HPDE6-E6E7 (cell line): ENCODE measurements around the gene CENPX.
"Not testable (repeated sequence)": the region's sequence is repeated elsewhere in the genome, so short reads cannot be mapped to it uniquely, and the experiment has no call there.

Experiments
- DNase-seq: peaks from one replicate; pipeline ENCODE4 v3.0.0; 2011; ENCODE audit warnings: missing footprints; ENCODE audit errors: extremely low spot score

Gene CENPX

DNA sequence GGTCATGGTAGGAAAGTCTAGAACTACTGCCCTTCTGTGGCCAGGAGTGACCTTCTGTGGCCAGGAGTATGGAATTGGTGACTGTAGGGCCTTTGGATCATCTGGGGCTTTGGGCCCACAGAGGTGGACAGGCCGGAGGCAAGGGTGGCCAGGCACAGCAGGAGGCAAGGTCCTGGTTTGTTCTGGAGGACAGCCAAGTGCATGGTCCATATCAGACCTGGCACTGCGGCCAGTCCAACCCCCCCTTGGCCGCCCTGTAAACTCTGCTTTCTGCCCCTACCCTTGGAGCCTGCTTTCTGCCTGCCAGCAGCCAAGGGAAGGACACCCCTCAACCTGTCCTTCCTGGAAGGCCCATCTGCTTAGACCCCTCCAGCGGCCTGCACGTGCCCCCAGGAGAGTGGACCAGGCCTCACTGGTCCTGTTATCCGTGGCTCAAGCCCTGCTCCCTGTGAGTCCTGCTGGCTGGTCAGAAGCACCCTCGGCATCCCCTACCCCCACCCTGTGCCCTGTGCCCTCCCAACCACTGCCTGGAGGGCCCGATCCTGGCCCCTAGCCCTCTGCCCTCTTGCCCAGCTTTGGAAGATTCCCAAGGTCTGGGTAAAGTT lies 17.1 kb upstream of the CENPX start:
- DNase-seq, result no peak

DNA sequence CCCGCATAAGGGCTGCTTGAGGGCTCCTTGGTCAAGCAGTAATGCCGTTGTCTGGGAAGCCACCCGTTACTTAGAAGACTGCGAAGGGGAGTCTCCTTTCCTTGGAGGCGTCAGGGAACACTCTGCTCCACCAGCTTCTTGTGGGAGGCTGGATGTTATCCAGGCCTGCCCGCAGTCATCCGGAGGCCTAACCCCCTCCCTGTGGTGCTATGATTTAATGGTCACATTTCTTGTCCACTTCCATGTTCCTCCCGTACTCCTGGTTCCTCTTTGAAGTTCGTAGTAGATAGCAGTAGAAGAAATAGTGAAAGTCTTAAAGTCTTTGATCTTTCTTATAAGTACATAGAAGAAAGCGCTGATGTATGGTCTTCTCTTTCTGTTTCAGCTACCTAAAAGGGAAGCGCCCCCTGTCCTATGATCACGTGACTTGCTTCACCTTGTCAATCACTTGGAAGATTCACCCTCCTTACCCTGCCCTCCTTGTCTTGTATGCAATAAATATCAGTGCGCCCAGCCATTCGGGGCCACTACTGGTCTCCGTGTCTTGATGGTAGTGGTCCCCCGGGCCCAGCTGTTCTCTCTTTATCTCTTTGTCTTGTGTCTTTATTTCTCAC lies 16.2 kb upstream of the CENPX start:
- not testable (repeated sequence) for DNase-seq

DNA sequence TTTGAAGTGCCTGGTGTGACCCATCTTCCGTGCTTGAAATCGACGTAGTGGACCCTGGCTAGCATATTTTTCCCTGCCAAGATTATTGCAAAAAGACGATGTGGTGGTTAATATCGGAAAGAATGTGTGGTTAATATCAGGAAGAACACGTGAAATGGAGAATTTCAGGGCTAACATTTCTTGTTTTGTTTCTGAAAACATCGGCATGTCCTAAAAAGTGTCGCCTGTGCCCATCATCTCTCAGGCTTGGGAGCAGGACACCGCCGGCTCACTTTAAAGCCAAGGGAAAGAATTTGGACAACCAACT lies 15.2 kb upstream of the CENPX start:
- no peak for DNase-seq

DNA sequence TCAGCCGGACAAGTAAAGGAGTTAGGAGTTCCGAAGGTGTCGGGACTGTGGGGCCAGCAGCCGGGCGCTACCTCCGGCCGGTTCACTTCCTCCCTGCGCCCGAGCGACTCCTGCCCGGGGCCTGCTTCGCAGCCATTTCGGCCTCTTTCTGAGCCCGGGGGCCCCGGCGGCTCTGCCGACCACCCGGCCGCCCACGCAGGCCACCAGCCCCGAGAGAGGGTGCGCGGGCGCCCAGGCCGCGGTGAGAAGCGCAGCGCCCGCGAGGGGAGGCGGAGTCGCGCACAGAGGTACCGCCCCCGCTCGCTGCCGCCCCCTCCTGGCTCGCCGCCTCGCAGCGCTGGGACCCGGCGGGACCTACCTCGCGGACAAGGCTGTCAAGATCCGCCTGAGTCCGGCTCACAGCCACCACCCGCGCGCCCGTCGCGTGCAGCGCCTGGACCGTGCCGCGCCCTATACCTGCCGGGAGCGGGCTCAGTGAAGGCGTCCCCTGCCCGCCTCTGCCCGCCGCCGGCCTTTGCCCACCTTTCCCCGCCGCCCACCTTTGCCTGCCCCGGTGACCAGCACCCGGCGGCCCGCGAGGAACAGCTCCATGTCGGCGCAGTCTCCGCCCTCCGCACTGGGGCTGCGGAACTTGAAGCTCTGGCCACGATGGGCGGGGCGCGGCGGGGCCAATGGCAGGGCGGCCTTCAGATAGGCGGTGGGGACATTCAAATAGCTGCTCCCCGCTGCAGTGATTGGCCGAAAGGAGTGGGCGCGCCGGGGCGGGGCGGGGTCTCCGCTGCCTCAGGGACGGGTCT lies 14.6 kb upstream of the CENPX start, which contains the start of gene DCXR:
DCXR (minus strand) TSS at position 606 of the 797 bp plus-strand sequence; CDS start at position 591, 15 bp downstream.
- DNase-seq, result peak; percentile 98

DNA sequence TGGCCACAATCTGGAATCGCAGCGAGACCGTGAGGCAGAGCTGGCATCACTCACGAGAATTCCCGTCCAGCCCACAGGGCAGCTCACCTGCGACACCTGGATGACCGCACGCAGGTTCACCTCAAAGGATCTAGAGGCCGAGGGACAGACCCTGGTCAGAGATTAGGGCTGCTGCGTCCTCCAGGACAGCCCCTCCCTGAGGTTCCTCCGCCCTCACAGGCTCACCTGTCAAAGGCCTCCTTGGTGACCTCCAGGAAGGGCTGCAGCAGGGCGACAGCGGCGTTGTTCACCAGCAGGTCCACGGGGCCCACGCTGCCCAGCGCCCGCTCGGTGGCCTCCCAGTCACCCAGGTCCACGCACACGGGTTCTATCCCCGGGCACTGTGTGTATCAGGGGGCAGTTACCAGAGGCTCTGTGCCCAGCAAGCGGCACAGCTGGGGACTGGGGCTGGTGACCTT lies 14.0 kb upstream of the CENPX start:
- DNase-seq, result no peak

DNA sequence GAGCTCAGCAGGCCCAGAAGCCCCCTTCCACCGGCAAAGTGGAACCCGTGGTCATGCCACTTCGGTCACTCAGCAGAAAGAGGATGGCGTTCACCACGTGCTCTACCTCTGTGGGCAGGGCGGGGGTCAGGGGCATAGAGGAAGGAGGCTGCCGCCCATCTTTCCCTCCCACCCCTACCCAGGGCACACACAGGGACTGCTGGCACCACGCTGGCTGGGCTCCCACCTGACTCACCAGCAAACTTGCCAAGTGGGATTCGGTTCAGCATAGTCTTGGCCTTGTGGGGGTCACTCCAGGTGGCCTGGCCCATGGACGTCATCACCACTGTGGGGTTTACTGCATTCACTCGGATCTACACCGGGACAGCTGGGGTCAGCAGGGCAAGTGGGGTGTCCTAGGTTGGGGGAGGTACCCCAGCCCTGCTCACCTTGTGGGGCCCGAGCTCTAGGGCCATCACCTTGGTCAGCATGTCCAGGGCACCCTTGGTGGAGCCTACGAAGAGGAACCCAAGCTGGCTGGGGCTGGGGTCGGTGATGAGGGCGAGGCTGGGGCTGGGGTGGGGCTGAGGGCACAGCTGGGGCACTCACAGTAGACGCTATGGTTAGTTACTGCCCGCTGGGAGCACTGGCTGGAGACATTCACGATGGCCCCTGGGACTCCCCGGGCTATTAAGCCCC lies 13.4 kb upstream of the CENPX start:
- no peak for DNase-seq

DNA sequence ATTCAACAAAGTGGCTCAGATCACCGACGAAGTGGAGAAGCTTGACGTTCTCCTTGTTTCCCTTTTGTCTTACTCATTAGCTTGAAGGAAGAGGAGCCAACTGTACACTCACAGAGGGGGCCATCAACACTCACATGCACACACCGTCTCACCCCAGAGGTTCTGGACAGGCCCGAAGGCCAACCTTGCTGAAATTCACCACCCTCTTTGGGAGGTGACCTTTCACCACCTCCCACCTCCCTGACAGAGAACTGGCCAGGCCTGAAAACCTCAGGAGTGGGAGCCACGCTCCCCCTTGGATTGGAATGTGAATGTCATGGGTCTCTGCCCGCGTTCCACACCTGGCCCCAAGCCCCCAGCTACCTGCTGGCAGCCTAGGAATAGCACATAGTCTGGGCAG lies 12.8 kb upstream of the CENPX start:
- no peak for DNase-seq

DNA sequence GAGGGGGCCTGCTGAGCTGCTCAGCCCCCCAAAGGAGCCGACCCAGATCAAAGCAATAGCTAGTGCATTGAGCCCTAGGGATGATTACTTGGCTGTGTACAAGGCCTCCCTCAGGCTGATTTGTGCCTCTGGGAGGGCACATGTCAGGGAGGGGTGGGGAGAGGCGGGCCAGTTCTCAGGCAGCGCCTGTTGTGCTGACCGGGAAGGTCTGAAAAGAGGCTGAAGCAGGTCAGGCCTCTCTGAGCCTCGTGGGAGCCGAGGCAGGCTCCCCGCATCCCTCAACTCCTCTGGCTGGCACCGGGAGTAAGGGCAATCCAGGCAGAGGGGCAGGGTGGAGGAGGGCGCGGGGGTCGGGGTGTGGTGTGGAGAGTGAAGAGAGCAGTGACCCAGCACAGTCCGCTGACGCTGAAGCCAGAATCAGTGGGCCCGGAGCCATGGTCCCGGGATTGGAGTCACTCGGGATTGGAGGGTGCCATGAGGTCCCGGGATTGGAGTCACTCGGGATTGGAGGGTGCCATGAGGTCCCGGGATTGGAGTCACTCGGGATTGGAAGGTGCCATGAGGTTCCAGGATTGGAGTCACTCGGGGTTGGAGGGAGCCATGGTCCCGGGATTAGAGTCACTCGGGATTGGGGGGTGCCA lies 11.8 kb upstream of the CENPX start:
- no peak for DNase-seq

DNA sequence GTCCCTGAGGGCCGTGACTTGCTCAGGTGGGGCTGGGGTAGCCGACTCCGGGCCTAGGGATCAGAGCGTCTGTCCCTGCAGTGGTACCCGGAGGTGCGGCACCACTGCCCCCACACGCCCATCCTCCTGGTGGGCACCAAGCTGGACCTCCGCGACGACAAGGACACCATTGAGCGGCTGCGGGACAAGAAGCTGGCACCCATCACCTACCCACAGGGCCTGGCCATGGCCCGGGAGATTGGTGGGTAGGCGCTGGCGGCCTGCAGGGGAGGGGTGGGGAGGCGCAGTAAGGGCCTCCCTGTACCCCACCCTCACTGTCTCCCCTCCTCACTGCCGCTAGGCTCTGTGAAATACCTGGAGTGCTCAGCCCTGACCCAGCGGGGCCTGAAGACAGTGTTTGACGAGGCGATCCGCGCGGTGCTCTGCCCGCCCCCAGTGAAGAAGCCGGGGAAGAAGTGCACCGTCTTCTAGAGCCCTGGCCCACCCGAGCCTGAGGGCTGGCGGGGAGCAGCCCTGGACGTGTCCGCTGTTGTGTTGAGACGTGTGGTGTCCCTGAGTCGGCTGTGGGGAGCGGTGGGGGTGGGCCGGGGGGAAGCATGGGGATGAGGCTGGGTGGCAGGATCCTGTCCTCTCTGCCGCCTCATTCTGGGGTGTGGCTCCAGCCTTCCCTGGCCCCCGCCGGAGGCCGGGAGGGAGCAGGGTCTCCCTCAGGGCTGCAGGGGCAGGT lies 10.8 kb upstream of the CENPX start:
- DNase-seq, result no peak

DNA sequence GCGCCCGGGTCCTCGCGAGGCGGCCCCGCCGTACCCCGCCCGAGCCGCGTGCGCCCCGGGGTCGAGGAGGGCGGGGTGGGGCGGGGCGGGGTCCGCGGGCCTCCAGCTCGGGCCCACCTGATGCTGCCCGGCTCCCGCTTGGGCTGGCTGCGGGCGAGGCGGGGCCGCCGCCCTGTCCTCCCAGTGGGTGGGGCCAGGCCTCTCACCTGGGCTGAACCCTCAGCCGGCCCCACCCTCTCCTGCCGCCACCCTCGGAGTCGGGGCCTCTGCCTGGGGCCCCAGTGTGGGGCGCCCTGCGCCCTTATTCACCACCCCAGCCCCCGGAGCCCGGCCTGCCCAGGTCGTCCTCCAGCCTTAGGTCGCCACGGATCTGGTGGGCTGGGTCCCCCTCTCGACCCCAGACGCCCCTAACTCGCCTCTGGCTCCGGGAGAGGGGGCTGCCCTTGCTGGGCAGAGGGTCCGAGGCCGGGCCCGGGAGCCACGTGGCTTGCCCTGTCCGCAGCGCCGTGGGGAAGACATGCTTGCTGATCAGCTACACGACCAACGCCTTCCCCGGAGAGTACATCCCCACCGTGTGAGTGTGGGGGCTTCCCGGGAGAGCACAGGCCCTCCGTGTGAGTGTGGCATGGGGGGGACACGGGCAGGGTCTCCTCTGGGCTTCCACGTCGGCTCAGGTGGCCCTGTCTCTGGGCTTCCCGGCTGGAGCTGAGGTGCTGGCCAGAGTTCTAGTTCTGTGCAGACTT lies 9.4 kb upstream of the CENPX start:
- DNase-seq, result no peak

DNA sequence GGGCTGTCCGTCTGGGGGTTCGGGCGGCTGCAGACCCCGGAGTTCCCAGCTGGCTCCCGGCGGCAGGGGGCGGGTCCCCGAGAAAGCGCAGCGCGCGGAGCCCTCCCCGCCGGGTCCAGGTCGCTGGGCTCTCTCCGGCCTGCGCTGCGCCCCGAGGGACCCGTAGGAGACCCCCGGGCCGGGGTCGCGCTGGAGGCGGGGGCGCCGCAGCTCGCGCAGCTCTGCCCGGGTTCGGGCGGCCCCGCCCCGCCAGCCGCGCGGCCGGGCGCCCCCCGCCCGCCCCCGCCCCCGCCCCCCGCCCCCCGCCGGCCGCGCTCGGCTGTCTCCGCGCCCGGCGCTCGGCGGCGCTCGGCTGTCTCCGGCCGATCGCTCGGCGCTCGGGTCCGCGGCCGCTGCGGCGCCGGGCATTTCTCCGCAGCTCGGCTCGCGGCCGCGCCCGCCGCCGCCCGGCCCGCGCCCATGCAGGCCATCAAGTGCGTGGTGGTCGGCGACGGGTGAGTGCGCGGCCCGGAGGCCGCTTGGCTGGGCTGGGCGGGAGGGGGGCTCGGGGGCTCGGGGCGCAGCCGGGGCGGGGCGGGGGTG lies 8.7 kb upstream of the CENPX start, which contains the start of gene RAC3:
RAC3 (plus strand) TSS at position 376 of the 582 bp plus-strand sequence; CDS start at position 460, 84 bp downstream.
- no peak for DNase-seq

DNA sequence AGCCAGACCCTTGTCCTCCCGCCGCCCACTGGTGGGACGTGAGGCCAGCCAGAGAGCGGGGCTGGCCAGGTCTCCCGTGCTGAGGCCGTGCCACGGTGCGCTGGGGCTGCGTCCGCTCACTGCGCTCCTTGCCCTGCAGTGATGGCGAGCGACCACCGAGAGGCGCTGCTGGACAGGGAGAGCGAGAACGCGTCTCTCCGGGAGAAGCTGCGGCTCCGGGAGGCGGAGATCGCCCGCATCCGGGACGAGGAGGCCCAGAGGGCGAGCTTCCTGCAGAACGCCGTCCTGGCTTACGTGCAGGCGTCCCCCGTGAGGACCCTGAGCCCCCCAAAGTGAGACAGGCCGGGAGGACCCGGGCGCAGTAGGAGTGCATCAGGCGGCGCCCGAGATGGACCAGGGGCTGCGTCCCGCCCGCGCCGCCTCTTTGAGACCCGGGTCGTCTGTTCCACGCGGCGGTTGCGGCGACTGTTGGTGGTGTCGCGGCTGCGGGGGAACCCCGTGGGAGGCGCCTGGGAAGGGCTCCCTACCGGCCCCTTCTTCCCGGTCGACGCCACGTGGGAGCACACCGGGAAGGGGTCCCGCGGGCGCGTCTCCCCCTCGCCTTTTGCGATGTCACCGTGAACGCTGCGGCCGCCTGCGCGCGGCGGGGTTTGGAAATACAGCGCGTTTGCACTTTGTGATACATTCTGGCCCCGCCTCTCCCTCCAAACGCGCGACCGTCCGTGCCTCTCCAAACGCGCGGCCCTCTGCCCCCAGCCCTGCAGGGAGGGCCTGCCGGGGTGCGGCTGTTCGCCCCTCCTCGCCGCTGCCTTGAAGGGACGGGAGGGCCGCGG lies 8.0 kb upstream of the CENPX start:
- peak; percentile 87 for DNase-seq

DNA sequence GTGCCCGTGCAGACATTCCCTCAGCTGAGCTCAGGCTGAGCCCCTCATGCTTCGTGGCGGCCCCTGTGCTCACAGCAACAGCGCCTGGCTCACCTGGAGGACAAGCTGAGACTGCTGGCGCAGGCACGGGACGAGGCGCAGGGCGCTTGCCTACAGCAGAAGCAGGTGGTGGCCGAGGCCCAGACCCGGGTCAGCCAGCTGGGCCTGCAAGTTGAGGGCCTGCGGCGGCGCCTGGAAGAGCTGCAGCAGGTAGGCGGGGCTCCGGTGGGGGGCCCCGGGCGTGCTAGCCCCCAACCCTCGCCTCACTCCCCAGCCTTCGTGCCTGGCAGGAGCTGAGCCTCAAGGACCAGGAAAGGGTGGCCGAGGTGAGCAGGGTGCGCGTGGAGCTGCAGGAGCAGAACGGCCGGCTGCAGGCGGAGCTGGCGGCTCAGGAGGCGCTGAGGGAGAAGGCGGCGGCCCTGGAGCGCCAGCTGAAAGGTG lies 7.4 kb upstream of the CENPX start:
- DNase-seq, result no peak

DNA sequence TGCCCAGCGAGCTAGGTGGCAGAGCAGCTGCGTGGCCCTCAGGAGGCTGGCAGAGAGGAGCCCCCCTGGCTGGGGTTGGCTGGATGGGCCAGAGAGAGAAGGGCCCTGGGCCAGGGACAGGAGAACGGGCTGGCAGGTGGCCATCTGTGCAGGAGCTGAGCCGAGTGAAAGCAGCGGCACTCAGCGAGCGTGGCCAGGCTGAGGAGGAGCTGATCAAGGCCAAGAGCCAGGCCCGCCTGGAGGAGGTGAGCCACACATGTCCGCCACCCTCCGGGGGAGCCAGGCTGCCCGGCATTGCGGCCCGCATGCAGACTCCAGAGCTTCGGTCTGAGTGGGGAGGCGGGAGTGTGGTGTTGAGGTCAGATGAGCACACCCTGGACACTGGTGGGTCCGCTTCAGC lies 6.7 kb upstream of the CENPX start:
- DNase-seq, result no peak

DNA sequence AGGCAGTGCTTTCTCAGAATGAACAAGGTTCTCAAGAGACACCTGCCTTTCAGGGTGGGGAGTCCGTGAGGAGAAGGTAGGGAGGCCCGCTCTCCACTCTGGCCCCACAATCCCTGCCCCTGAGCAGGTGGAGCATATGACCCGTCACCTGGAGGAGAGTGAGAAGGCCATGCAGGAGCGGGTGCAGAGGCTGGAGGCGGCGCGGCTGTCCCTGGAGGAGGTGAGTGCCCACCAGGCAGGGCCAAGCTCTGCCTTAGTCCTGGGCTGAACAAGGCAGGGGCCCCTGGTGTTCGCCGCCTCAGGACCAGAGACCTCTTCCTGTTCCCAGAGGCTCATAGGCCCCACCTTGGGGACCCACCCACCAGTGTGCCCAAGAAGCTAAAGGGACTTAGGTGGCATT lies 6.3 kb upstream of the CENPX start:
- DNase-seq, result no peak

DNA sequence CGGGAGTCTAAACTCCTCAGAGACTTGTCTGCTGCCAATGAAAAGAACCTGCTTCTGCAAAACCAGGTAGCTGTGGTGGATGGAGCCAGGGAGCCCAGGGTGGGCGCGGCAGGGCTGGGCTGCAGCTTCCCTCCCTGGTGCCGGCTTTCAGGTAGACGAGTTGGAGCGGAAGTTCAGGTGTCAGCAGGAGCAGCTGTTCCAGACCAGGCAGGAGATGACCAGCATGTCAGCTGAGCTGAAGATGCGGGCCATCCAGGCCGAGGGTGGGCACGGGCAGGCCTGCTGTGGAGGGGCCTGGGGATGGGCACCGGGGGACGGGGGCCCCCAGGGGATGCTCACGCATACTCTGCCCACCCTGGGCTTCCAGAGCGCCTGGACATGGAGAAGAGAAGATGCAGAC lies 5.6 kb upstream of the CENPX start:
- no peak for DNase-seq

DNA sequence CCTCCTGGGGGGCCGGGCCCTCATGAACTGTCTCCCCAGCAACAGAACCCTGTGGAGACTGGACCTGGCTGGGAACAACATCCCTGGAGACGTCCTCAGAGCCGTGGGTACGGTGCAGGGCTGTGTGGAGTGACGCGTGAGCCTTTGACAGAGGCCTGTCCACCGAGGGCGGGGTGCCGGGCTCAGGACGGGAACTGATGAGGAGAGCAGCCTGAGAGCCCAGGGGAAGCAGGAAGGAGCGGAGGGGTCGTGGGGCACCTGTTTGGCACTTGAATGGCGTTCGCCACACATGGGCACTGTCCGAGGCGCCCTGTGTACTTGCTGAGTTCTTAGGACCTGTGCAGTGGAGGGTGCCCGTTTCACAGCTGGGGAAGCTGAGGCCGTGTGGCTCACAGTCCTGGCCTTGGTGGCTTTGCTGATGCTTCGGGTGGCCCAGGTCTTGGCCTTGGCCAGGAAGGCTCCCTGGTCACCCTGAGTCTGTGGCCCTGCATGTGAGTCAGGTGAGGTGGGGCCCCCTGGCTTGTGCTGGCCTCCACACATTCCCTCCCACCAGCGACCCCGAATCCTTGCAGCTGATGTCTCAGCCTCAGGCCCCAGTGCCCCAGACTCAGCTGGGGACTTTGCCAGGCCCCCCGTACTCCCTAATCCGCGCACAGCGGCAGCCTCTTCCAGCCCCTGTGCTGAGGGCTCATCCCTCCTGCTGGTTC lies 2.9 kb upstream of the CENPX start:
- DNase-seq, result no peak

DNA sequence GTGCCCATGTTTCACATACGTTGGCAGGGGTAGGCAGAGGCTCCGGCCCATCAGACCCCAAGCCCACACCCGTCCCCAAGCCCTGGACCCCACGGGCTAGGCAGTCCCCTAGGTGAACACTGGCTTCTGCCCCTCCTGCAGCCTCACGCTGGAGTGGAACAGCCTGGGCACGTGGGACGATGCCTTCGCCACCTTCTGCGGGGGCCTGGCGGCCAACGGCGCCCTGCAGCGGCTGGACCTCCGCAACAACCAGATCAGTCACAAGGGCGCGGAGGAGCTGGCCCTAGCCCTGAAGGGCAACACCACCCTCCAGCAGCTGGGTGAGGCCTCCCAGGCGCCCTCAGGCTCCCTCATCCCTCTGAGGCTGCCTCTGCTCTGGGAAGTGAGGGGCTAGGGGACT lies 2.2 kb upstream of the CENPX start:
- DNase-seq, result no peak
